Raji (cell line): ENCODE data around the gene BEX3.

Experiments
- POLR2A ChIP-seq: IDR thresholded peaks from 2 replicates; pipeline ENCODE4 v1.6.1; 2011; ENCODE audit warnings: low read depth, low read length, control low read depth; ENCODE audit not compliant: insufficient read depth

BEX3 gene

DNA sequence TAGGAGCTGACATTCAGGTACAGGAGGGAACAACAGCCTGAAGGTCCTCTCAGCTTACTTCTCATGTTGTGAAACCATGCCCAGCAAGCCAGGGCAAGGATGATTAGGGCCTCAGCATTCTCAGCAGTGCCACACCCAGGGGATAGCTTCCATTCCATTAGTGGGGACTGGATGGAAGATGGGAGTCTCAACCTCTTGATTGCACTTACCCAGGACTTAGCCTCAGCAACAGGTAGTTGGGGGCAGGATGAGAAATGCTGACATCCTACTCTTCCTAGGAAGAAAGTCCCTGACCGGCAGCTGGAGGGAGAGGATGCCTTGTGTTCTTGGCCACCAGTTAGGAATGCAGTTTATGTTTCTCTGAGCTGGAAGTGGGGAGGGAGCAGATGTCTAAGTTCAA, 8.8 kb upstream of the BEX3 start:
- no peak for TF ChIP-seq POLR2A

DNA sequence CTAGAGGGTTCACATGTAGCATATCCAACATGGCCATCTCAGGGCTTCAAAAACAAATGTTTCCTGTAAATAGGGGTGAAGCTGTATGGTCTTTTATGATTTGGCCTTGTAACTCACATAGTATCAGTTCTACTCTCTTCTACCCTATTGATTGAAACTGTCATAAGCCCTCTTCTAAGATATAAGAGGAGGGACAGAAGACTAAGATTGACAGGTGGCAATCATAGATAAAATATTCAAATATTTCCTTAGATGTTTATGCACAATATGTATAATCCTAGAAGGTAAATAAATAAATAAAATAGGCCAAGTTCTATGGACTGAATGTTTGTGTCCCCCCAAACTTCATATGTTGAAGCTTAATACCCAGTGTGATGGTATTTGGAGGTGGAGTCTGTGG, 6.9 kb upstream of the BEX3 start:
- TF ChIP-seq POLR2A, result no peak

GRCh38 chrX:103372886-103373285, 3.5 kb upstream of the BEX3 start:
- TF ChIP-seq POLR2A, result no peak

DNA sequence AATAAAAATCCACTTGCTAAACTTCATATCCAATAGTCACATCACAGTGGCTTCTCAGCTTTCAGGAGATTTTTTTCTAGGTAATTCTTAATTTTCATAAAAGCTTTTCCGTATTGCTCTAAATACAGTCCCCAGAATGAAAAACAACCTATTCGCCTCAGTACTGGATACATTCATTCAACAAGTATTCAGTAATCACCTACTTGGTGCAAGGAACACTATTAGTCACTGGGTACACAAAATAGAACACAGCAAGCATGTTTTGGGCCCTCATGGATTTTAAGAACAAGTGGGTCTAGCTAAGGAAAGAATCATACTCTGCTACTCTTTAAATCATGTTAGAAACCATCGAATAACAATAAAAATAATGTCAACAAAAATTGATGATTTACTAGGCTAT, 2.8 kb upstream of the BEX3 start:
- TF ChIP-seq POLR2A, result no peak

- no peak for TF ChIP-seq POLR2A
These were observed 614 bp downstream of the BEX3 start for GRCh38 chrX:103376979-103377324.

DNA sequence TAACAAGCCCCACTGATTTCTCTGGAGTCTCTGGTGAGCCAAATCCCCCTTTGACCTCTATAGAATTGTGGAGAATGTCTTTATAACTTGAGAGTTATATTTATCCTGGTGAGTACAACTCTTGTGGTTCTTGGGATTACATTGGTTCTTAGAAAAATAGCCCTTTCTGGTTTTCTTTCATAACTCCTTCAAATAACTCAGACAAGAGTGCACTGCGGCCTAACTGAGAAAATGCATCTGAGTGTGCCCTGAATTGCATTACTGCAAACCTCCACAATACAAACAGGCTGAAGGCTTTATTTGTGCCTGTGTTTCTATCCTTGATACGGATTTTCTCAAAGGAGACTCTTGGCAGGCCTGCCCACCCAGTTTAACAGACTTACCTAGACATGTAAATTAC, 2.7 kb downstream of the BEX3 start:
- no peak for TF ChIP-seq POLR2A

GRCh38 chrX:103382877-103383276, 6.5 kb downstream of the BEX3 start:
- TF ChIP-seq POLR2A, result no peak

DNA sequence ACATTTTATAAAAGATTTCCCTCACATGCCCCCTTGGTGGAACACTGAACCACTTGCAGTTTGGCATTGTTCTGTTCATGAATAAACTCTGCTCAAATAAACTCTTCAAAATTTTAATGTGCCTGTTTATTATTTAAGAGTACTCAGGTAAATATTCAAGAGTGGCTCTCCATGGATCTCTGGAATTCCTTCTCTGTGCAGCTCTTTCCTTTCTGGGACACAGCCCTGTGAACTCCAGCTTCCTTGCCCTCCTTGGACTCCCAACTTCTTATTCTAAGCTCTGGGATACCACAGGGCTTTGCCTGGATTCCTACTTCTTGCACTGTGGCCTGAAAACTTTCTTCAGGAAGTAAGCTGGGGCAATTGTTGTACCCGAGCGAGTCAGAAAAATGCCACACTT, 8.3 kb downstream of the BEX3 start:
- TF ChIP-seq POLR2A, result no peak

DNA sequence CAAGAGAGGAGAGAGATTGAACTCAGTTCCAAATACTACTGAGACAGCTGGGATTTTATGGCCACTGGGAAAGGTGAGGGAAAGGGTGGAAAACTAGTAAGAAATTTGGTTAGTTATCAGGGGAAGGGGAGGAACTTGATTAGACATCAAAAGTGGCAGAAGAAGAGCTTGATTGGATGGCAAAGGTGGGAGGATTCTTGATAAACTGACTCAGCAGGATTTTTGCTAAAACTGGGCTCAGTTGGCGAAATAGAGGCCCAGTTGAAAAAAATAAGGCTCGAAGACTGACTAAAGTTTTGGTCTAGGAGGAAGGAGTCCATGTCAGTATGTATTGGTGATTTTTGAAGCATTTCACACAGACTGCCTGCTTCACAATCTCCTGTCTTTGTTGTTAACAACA, 10.0 kb downstream of the BEX3 start:
- TF ChIP-seq POLR2A, result no peak

DNA sequence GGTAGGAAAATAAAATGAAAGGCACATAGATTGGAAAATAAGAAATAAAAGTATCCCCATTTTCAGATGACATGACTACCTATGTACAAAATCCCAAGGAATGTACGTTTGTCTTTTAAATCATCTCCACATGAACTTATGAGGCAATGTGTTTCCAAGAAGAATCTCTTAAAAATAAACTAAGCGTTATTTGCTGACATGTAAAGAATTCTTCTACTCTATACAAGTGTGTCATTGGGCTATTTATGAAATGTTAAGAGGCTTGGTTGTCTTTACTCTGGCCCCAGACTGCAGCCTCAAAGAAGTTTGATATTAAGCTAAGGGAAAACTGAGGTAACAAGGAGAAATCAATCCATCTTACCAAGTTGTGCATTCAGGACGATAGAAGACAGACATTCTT, 17.1 kb downstream of the BEX3 start:
- no peak for TF ChIP-seq POLR2A

DNA sequence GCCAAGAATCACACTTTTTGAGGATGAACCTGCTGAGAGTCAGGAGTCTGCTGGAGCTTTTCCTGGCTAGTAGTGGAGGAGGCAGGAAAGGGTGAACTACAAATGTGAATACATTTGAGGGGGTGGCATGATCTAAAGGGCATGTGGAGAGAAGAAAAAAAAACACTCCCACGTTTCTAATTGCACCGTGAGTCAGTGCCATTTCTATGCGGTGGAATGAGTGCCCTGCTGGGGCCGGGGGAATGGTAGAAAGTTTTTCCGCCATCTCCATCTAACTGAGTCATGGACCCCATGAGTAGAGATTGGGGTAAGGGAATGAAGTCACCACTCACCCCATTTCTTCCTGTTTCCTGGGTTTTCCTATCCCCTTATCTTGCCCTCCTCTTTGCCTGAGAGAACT, 19.8 kb downstream of the BEX3 start:
- TF ChIP-seq POLR2A, result no peak

DNA sequence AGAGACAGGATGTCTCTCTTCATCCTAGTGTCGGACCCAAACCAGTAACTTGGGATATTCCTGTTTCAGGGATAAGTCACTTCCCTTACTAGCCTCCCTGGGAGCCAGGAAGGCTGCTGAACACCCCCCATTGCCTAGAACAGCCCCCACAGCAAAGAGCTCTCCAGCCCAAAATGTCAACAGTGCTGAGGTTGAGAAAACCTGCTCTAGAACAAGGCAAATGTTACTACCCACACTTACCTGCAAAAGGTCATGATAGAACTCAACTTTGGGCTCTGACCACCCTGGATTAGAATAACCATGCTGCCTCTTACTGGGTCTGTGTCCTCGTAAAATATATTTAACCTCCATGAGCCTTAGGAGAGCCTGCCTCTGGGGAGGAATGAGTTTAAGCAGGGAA, 20.3 kb downstream of the BEX3 start:
- TF ChIP-seq POLR2A, result no peak

GRCh38 chrX:103397707-103398106, 21.4 kb downstream of the BEX3 start:
- no peak for TF ChIP-seq POLR2A

DNA sequence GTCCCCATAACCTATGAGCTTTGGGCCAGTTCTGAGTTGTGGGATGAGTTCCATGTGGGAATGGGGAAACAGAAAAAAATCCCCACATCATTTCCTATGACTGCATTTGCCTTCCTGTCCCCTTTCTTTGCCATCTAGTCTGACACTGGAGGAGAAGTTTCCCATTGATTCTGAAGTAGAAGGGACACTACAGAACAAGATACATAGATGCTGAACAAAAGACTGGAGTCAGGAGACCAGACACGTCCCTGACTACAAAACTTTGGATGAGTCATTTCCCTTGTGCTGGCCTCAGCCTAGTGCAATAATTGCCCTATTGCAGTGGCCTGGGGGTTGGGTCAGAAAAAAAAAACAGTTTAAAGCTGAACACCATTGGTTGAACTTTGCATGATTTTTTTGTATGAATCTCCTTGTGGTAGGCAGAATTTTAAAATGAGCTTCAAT, 22.1 kb downstream of the BEX3 start:
- no peak for TF ChIP-seq POLR2A

GRCh38 chrX:103399744-103400143, 23.4 kb downstream of the BEX3 start:
- no peak for TF ChIP-seq POLR2A

- no peak for TF ChIP-seq POLR2A
These were observed 24.6 kb downstream of the BEX3 start for GRCh38 chrX:103400931-103401330.

DNA sequence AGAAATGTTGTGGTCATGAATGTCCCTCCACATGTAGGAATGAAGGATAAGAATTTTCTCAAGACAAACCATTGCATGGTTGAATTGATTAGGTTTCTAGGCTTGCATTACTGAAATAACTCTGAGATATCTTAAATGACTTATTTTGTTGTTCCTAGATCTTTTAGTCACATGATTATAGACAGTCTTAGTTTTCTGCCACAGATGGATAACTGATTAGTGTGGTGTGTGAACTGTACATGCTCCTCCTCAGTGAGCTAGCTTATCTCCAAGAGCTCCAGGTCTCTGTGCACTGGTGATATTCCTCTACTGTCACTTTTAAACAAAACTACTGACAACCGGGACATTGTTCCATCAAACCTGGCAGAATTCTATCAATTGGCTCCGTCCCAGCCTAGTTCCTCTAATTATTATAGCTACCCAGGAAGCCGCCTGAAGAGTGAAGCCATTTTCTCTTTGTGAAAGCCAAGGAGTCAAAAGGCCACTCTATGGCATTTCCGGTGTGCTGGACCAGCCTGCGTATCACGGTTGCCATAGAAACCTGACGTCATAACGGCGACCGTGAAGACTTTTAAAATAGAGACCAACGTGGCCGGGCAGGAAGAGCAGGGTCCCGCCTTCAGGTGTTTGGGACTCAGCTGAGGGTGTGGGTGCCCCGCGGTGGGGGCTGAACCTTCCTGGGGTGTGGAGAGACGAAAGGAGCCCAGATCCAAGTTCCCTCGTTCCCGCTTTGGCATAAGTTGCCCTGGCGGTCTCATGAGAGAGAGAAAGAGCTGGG, 28.1 kb downstream of the BEX3 start:
- TF ChIP-seq POLR2A, result peak; percentile 47

DNA sequence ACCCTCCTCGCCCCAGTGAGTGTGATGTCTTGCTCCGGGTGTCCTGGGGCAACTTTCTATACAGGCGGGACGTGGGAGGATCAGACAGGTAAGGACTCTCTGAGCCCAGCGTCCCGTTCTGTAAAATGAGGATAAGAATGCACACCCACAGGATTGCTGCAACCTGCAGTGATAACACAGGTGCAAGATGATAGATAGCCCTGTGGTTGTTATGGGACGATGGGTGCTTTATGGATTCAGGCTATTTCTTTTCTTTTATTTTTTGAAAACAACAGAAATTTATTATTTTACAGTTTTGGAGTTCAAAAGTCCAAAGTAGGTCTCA, 28.6 kb downstream of the BEX3 start:
- TF ChIP-seq POLR2A, result no peak

GRCh38 chrX:103406256-103406655, 29.9 kb downstream of the BEX3 start:
- TF ChIP-seq POLR2A, result no peak
